RWPE2 (cell line): ENCODE data around the gene TMEM158.
A peak's percentile ranks its signal among the peaks of the same experiment; 100 is the strongest.

Source experiments
- ATAC-seq: fragments of 200-7000 bp; cut with Tn5 transposase; 3 replicates; pipeline ENCODE4 v1.9.1; 2021; ENCODE audit warnings: low read depth
- DNase-seq: peaks from one replicate; pipeline ENCODE4 v3.0.0-alpha.2; 2020; ENCODE audit warnings: low spot score
- H3K27ac ChIP-seq: fragments of 450-650 bp; 2 replicates; pipeline ENCODE4 v1.5.1; 2017; ENCODE audit warnings: mild to moderate bottlenecking; ENCODE audit not compliant: poor library complexity, severe bottlenecking
- H3K27me3 ChIP-seq: fragments of 250-450 bp; sonication (Bioruptor Pico); 2 replicates; pipeline ENCODE4 v1.5.1; 2021; ENCODE audit warnings: mild to moderate bottlenecking, moderate library complexity; ENCODE audit not compliant: insufficient read depth, poor library complexity, severe bottlenecking
- H3K36me3 ChIP-seq: fragments of 250-450 bp; sonication (Bioruptor Pico); 2 replicates; pipeline ENCODE4 v1.5.1; 2020; ENCODE audit warnings: low read depth, mild to moderate bottlenecking, moderate library complexity
- H3K4me1 ChIP-seq: fragments of 250-450 bp; sonication (Bioruptor Pico); 2 replicates; pipeline ENCODE4 v1.5.1; 2021; ENCODE audit warnings: mild to moderate bottlenecking, moderate library complexity; ENCODE audit not compliant: insufficient read depth, poor library complexity, severe bottlenecking
- H3K4me3 ChIP-seq: fragments of 250-450 bp; sonication (Bioruptor Pico); 2 replicates; pipeline ENCODE4 v1.5.1; 2021; ENCODE audit warnings: mild to moderate bottlenecking, moderate library complexity; ENCODE audit not compliant: severe bottlenecking
- H3K9me3 ChIP-seq: fragments of 250-450 bp; sonication (Bioruptor Pico); 2 replicates; pipeline ENCODE4 v1.5.1; 2021; ENCODE audit warnings: mild to moderate bottlenecking, moderate library complexity; ENCODE audit not compliant: severe bottlenecking
- CTCF ChIP-seq: fragments of 450-650 bp; IDR thresholded peaks from one replicate; pipeline ENCODE4 v1.5.1; 2017; ENCODE audit warnings: mild to moderate bottlenecking, moderate library complexity; ENCODE audit not compliant: poor library complexity, severe bottlenecking

TMEM158 gene

GRCh38 chr3:45198264-45199260 lies 27.5 kb downstream of the TMEM158 start:
- H3K9me3 ChIP-seq: no peaks in the 10 kb centered on the region
- ATAC-seq (no peak), DNase-seq (no peak)
- no peak for TF ChIP-seq CTCF
- H3K36me3 ChIP-seq: no peaks in the 10 kb centered on the region
- H3K4me1 ChIP-seq: peaks cover 20% of the 10 kb centered on the region
- H3K27ac ChIP-seq: peak overlapping the region; percentile 94
- H3K4me3 ChIP-seq: no peak overlapping the region
- no peaks in the 10 kb centered on the region for H3K27me3 ChIP-seq

- ATAC-seq (no peak), DNase-seq (no peak)
- Histone ChIP-seq H3K4me1 (peaks cover 12% of the 10 kb centered on the region), H3K36me3 (no peaks in the 10 kb centered on the region), H3K4me3 (no peak overlapping the region), H3K27me3 (no peaks in the 10 kb centered on the region), H3K9me3 (no peaks in the 10 kb centered on the region), H3K27ac (no peak overlapping the region)
- no peak for TF ChIP-seq CTCF
These were observed 31.3 kb downstream of the TMEM158 start for GRCh38 chr3:45194791-45195190.

GRCh38 chr3:45191924-45192417 lies 34.1 kb downstream of the TMEM158 start:
- DNase-seq (no peak), ATAC-seq (no peak)
- Histone ChIP-seq H3K4me1 (peaks cover 5% of the 10 kb centered on the region), H3K27ac (no peak overlapping the region), H3K27me3 (no peaks in the 10 kb centered on the region), H3K36me3 (no peaks in the 10 kb centered on the region), H3K4me3 (no peak overlapping the region), H3K9me3 (no peaks in the 10 kb centered on the region)
- TF ChIP-seq CTCF: no peak

GRCh38 chr3:45191424-45191823 lies 34.7 kb downstream of the TMEM158 start:
- Histone ChIP-seq H3K9me3 (no peaks in the 10 kb centered on the region), H3K27ac (no peak overlapping the region), H3K4me1 (peaks cover 5% of the 10 kb centered on the region), H3K4me3 (no peak overlapping the region), H3K36me3 (no peaks in the 10 kb centered on the region), H3K27me3 (no peaks in the 10 kb centered on the region)
- DNase-seq (no peak), ATAC-seq (no peak)
- TF ChIP-seq CTCF: no peak
